GM19397 (cell line): Measurements from ENCODE around the gene CDCP1.
"Not testable (repeated sequence)": the region's sequence is repeated elsewhere in the genome, so short reads cannot be mapped to it uniquely, and the experiment has no call there.

Experiments
- ATAC-seq: cut with Tn5 transposase; IDR thresholded peaks from one replicate; pipeline ENCODE4 v1.9.1; 2021; ENCODE audit warnings: mild to moderate bottlenecking, moderate library complexity; ENCODE audit not compliant: unreplicated experiment

CDCP1 gene

DNA sequence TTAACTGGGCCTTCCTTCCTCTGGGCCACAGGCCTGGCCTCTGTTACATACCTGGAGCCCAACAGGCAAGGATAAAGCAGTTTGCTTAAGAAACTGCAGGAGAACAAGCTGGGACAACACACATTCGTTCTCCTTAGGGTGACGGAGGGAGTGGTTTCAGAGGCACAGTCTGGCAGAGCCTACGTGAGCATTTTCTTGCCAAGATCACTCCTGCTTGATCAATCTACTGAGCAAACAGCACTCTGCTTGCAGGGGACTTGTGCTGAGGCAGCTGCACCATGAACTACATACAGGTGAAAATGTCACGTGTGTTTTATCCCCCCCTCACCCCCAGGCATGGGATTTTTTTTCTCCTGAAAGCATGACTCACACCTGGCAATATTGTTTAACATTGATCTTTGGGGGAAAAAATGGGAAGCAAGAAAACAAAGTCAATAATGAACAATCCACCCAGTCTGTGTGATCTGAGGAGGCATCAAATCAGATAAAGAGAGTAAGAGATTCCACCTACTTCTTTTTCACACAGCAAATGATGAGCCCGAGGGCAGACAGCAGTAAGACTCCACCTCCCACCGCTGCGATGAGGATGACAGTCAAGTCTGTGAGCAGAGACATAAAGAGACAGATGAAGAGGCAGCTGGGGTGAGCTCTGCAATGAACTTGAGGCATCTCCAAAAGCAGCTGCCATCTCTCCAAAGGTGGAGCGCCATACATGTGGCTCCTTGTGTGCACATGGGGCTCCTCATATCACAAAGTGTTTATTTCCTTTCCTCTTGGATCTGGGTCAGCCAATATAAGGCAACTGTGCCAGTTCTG is 57.4 kb downstream of the CDCP1 start:
- ATAC-seq: no peak

DNA sequence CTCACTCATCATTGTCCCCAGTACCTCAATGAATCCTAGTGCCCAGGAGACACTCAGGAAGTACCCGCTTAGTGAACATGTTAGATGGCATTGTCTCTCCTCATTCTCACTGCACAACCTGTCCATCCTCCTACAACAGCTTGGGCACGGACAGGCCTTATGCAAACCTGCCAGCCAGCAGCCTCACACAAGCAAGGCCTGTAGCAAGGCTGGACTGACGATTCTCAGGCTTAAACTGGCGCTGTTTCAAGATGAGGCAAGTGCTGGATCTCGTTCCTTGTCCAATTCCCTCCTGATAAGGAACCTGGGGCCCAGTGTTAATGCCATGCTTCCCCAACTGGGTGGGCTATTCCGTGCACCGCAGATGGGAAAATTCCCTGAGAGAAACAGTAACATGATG is 59.0 kb downstream of the CDCP1 start:
- no peak for ATAC-seq

DNA sequence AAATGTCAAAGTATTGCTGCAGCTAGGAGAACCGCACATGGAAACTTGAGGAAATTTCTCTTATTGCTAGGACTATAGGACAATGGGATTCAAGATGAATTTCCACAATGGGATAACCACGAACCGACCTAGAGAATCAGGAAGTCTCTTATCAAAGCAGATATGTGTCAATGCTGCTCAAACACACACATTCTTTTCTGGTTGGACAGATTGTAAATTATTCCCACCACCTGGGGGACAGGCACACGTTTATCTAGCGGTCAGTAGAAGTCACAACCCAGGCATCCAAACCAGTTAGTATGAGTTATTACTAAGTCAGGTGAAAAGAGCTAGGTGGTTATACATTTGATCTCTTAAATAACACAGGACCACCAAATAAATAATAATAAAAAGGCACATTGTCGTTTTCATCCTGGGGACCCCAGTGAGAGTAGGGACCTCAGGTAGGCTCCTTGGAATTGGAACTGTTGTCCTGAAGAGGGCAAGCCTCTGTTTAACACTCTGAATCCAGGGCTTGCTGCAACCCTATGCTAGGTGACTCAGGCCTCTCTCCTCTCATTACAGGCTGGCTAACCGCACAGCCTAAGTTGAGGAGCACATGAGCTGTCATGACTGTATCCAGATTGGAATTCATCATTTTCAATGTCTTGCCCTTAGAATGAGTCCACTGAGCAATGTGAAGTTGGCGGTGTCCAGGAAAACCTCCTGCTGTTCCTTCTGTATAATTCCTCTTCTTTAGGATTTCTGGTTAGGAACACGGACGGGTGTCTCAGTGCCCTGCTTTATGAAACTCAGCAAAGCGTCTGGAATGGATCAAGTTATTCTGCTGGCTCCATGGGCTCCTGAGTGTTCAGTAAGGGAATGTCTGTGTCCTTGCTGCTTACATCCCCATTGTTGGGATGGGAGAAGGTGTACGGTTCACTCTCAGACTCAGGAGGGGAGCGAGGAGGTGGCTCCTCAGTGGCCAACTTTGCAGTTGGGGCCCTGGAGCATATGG is 61.1 kb downstream of the CDCP1 start:
- no peak for ATAC-seq

DNA sequence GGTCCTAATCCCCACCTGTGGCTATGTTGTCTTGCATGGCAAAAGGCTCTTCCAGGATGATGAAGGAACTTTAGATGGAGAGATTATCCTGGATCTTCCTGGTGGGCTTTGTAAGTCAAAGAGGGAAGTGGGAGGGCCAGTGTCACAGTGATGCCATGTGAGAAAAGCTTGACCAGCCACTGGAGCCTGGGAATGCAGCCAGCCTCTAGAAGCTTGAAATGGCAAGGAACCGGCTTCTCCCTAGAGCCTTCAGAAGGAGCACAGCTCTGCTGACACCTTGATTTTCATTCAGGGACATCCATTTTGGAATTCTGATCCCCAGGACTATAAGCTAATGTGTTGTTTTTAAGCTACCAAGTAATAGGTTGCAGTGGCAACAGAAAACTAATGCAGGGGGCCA is 61.8 kb downstream of the CDCP1 start:
- ATAC-seq: no peak

DNA sequence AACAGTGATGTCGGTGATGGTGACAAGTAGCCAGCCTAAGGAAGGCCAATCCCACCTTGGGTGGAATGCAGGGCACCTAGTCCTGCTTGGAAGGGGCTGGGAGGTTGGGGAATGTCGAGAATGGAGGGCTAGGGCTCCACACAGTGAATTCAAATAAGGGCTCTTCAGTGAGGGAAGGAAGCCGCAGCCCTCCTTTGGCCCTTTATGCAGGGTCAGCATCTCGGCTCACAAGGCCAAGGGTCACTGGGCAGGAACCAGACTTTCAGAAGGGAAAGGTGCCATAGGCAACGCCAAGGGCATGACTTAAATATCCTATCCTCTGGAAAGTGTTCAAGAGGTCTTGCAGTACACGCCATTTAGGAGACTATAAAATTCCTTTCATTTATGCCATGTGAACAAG is 63.2 kb downstream of the CDCP1 start:
- no peak for ATAC-seq

DNA sequence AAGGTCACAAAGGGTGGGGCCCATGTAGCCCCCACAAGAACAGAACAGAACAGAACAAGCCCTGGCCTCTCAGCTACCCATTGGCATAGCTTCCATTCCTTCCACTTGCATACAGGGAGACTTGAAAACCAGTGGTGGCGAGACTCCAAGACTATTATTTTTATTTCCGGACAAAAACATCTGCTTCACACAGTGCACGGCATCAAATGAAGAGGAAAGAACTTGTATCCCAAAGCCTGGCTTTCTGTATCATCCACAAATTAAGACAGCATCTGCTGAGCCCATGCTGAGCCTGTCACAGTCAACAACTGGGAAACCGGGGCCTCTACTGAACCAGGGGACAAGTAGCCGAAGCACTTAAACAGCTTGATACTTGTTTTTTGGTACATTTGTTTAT is 64.0 kb downstream of the CDCP1 start:
- no peak for ATAC-seq

DNA sequence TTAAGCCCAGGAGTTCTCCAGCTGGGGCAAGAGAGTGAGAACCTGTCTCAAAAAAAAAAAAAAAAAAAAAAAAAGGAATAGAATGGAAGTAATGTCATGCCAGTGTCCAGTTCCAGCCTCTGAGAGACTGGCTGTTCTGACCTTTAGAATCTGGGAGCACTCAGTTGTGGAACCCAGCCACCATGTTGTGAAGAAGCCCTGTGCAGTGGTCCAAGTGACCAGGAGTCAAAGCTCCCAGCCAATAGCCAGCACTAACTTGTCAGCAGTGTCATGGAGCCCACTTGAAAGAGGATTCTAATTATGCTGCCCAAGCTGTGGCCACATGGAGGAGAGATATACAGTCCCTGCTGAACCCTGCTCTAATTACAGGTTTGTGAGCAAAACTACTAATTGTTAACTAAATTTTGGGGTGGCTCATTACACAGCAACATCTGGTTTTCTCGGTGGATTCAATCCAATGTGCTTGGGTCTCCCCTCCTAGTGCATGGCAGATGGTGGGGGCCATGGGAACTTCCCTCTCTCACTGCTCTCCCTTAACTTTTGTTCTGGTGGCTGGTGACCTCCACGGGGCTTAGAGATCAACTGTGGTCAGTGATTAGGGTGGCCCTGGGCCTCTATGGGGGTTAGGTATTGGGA is 64.6 kb downstream of the CDCP1 start:
- no peak for ATAC-seq

DNA sequence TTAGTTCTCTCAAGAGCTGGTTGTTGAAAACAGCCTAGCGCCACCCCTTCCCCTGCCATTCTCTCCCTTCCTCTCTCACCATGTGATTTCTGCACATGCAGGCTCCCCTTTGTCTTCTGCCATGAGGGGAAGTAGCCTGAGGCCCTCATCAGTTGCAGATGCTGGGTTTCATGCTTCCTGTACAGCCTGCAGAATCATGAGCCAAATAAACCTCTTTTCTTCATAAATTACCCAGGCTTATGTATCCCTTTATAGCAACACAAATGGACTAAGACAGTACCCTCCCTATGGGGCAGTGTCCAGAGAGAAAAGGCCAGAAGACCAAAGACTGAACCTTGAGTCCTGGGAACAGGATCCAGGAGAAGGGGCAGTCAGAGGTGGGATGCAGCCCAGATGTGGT is 65.4 kb downstream of the CDCP1 start:
- no peak for ATAC-seq

DNA sequence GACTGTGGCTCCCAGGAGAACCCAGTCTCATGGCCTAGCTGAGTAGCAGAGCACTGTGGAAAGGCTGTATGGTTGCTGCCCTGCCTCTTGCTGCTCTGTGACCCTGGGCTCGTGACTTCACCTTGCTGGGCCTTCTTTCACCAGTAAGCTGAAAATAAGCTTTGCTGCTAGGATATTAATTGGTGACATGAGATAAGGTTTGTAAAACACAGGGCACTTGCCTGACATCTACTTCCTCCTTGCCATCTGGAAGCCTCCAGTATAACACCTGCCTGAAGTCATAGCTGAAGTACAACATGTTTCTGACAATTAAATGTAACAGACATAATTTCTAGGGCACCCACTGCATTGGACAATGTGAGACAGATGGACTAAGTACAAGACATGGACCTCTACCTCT is 66.5 kb downstream of the CDCP1 start:
- ATAC-seq: no peak

DNA sequence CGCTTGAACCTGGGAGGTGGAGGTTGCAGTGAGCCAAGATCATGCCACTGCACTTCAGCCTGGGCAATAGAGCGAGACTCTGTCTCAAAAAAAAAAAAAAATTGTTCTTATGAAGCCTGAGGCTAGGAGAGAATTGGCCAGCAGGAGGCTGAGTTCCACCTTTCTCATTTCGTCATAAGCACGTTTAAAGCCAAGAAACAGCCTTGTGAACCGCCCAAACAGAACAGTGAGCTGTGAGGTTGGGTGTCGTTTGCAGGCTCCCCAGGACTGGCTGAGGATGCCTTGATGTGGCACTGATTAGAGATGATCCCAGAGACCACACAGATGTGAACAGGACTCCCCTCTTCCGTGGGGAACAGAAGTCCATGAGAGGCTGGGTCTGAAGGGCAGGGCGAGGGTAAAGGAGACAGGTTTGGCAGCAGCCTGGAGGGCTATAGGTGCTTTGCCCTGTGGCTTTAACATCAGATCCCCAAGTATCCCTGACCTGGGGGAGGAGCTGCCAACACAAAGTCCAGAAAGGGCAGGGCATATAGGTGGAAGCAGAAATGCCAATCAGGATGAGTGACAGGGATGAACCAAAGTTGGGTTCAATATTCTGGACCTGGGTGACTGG is 67.2 kb downstream of the CDCP1 start:
- ATAC-seq: no peak

DNA sequence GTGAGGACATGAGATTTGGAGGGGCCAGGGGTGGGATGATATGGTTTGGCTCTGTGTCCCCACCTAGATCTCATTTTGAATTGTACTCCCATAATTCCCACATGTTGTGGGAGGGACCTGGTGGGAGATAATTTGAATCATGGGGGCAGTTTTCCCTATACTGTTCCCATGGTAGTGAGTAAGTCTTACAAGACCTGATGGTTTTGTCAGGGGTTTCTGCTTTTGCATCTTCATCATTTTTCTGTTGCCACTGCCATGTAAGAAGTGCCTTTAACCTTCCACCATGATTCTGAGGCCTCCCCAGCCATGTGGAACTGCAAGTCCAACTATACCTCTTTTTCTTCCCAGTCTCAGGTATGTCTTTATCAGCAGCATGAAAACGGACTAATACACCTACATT is 67.9 kb downstream of the CDCP1 start:
- not testable (repeated sequence) for ATAC-seq

DNA sequence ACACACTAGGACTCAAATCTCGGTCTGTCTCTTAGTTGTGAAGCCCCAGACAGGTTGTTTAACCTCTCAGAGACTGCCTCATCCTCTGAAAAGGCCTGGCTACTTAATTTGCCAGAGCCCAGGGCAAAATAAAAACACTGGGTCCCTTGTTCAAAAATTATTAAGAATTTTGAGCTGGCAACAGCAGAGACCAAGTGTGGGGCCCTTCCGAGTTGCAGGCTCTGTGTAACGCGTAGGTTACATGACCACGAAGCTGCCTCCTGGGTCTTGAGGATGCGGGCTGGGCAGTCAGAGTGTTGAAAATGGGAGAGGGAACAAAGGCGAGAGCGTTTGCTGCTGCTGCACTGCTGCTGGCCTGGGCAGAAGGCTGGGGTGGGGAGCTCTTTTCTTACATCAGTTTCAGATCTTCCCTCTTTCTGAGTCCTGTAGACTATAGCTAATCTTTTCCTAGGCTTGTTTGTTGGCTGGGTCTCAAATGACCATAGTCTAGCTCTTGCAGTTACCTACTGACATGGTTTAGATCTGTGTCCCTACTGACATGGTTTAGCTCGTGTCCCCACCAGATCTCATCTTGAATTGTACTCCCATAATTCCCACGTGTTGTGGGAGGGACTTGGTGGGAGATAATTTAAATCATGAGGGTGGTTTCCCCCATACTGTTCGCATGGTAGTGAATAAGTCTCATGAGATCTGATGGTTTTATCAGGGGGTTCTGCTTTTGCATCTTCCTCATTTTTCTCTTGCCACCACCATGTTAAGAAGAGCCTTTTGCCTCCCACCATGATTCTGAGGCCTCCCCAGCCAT is 70.2 kb downstream of the CDCP1 start:
- no peak for ATAC-seq

DNA sequence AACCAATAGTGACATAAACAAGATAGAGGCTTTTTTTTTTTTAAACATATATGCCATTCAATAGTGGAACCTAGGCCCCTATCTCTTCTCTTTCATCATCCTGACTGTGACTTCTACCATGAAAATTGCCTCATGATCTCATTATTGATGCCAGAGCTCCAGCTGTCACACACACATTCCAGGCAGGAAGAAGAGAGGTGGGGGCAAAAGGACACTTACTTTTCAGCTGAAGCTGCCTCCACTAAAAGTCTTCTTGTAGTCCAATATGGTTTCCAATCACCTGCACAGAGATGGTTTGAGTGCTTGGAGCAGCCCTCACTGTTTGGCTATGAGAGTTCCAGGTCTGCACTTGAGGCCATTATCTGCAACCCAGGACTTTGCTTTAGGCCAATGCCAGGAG is 75.1 kb downstream of the CDCP1 start:
- ATAC-seq: no peak

DNA sequence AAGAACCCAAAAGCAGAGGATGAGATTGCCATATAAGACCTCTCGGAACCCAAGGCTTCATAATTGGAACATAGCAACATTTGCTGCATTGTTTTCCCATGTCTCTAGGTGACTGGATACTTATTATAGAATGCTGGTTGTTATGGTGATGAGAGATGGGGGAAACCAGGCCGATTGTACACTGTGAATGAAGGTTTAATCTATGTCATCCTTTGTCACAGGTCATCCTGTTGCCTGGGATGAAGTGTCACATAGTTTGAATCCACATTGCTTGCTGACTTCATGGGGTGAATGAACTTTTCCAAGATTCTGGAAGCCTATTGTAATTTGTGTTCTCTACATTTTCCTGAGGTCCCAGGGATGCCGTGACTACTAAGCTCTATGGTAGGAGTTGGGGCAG is 78.2 kb downstream of the CDCP1 start:
- no peak for ATAC-seq

DNA sequence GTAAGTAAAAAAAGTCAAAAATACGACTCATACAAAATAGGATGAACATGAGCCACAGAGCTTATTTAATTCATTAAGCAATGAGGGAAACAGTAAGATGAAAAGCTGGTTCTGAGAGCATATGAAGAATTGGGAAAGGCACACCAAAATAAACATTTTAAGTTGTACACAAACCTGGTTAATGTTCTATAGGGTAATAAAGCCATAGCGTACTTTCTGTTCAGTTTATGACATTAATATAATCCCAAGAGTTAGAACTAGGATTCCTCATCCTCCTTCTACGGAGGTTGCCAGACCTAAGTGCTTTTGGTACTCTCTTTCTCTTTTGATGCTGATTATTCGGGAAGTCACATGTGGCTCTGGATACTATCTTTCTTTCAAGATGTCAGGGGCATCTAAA is 78.7 kb downstream of the CDCP1 start:
- ATAC-seq: no peak

DNA sequence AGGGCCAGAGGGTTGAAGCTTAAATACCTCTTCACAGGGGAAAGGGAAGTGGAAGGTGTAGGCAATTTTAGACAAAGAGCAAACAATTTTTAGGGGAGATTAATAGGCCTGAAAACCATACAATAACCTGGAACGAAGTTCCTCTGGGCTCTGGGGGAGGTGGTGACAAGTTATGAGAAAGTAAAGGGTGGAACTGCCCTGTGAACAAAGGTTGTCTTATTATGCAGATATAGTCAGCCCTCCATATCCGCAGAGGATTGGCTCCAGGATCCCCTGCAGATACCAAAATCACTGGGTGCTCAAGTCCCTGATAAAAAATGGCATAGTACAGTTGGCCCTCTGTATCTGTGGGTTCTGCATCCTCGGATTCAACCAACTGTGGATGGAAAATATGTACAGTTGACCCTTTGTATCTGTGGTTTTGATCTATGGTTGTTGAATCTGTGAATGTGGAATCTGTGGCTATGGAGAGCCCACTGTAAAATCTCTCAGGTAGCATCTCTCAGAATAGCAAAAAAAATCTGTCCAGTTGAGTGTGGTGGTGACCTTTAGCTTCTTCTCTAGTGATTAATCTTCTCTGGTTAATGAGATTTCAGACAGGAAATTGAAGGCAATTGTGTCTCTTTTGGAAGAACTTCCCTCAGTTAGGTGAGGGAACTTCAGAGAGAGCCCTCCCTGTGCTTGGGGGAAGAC is 79.9 kb downstream of the CDCP1 start:
- no peak for ATAC-seq

DNA sequence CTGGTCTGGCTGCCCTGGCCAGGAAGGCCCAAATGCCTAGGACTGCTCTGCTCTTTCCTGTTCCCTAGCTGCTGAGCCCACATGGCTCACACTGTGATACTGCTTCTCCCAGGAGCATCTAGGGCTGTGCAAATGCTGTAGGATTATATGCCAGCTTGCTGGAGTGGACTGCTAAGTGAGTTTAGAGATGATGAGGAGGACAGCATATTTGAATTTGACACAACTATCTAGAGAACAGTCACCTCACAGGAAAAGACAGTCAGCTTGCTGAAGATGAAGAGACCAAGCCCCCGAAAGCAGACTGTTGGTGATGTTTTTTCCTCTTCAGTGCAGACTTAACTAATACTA is 80.8 kb downstream of the CDCP1 start:
- no peak for ATAC-seq

DNA sequence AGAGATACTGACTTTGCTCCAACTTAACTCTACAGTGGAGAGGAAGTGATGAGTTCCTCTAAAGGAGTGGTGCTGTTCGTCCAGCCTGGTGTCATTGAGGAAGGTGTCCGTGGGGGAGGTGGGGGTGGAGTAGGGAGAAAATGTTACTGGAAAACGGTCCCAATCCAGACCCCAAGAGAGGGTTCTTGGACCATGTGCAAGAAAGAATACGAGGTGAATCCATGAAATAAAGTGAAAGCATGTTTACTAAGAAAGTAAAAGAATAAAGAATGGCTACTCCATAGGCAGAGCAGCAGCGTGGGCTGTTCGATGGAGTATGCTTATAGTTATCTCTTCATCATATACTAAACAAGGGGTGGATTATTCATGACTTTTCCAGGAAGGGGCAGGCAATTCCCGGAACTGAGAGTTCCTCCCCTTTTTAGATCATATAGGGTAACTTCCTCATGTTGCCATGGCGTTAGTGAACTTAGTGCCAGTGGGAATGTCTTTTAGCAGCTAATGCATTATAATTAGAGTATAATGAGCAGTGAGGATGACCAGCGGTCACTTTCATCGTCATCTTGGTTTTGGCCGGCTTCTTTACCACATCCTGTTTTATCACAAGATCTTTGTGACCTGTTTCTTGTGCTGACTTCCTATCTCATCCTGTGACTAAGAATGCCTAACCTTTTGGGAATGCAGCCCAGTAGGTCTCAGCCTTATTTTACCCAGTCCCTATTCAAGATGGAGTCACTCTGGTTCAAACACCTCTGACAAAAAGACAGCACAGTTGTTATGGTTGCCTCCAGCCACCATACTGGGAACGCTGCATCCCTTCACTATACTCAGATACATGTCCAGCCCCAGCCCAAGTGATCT is 81.4 kb downstream of the CDCP1 start:
- no peak for ATAC-seq

DNA sequence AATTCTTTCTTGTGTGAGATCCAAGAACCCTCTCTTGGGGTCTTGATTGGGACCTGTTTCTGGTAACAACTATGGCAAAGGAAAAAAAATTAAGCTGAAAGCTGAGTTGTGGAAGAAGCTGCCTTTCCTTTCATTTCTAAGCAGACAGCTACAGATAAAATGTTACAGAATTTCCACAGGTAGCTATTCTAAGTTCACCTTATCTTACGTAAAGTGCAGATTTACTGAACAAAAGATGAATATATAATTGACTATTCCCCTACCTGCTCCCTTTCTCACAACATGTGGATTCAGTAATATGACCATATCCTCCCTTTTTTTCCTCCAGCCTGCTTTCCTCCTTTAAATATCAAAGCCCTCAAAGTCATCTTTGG is 83.5 kb downstream of the CDCP1 start:
- no peak for ATAC-seq
